Osteocyte (in vitro differentiated cells): ENCODE data around the gene GDPD1. TPM values are rescaled to one million over a fixed set of nuclear protein-coding genes. Genes with fewer than 3 reads are reported as not detected.
"Not testable (repeated sequence)": the region's sequence is repeated elsewhere in the genome, so short reads cannot be mapped to it uniquely, and the experiment has no call there.

Source experiments
- DNase-seq: peaks from one replicate; pipeline ENCODE4 v3.0.0; 2021; ENCODE audit warnings: mixed read lengths; ENCODE audit not compliant: unreplicated experiment; ENCODE audit errors: extremely low spot score
- H3K27ac Mint-ChIP-seq: one replicate; pipeline ENCODE4 v1.8.0; 2021; ENCODE audit warnings: mild to moderate bottlenecking, mixed read lengths; ENCODE audit not compliant: unreplicated experiment
- H3K27me3 Mint-ChIP-seq: one replicate; pipeline ENCODE4 v1.8.0; 2021; ENCODE audit warnings: mixed read lengths; ENCODE audit not compliant: unreplicated experiment
- H3K36me3 Mint-ChIP-seq: one replicate; pipeline ENCODE4 v1.8.0; 2021; ENCODE audit warnings: mixed read lengths; ENCODE audit not compliant: unreplicated experiment
- H3K4me1 Mint-ChIP-seq: one replicate; pipeline ENCODE4 v1.8.0; 2021; ENCODE audit warnings: mixed read lengths; ENCODE audit not compliant: unreplicated experiment
- H3K4me3 Mint-ChIP-seq: one replicate; pipeline ENCODE4 v1.8.0; 2021; ENCODE audit warnings: mild to moderate bottlenecking, moderate library complexity, mixed read lengths; ENCODE audit not compliant: unreplicated experiment
- H3K9me3 Mint-ChIP-seq: one replicate; pipeline ENCODE4 v1.8.0; 2021; ENCODE audit warnings: mixed read lengths; ENCODE audit not compliant: unreplicated experiment
- CTCF ChIP-seq: fragments of 200-600 bp; sonication (generic); IDR thresholded peaks from 2 replicates; pipeline ENCODE4 v1.5.0; 2021; ENCODE audit warnings: antibody characterized with exemption, mild to moderate bottlenecking, moderate library complexity
- total RNA-seq: library from RNA; stranded (reverse); gene quantifications from 2 replicates; pipeline ENCODE4 v1.2.1, GENCODE V29; 2021

GDPD1 gene
- total RNA-seq, 1 donor from 2014 or later: 3.0 TPM

- H3K36me3 Mint-ChIP-seq: no peaks in the 10 kb centered on the region
- DNase-seq: no peak
- H3K4me3 Mint-ChIP-seq: no peak overlapping the region
- peaks cover 3% of the 10 kb centered on the region for H3K4me1 Mint-ChIP-seq
- H3K27me3 Mint-ChIP-seq: peaks cover 1% of the 10 kb centered on the region
- no peak for TF ChIP-seq CTCF
- no peaks in the 10 kb centered on the region for H3K9me3 Mint-ChIP-seq
- H3K27ac Mint-ChIP-seq: no peak overlapping the region
Observed at GRCh38 chr17:59289981-59290301, 69.6 kb downstream of the GDPD1 start.

- H3K9me3 Mint-ChIP-seq, H3K27ac Mint-ChIP-seq, DNase-seq, H3K27me3 Mint-ChIP-seq, H3K4me1 Mint-ChIP-seq, H3K4me3 Mint-ChIP-seq, H3K36me3 Mint-ChIP-seq: not testable (repeated sequence)
Observed at GRCh38 chr17:59290302-59290998, 70.1 kb downstream of the GDPD1 start.

GRCh38 chr17:59292174-59292523 lies 71.8 kb downstream of the GDPD1 start:
- Mint-ChIP-seq H3K4me1 (peaks cover 3% of the 10 kb centered on the region), H3K27me3 (peaks cover 17% of the 10 kb centered on the region), H3K27ac (no peak overlapping the region), H3K36me3 (no peaks in the 10 kb centered on the region), H3K9me3 (no peaks in the 10 kb centered on the region), H3K4me3 (no peak overlapping the region)
- DNase-seq: no peak
- TF ChIP-seq CTCF: no peak

- Mint-ChIP-seq H3K36me3 (no peaks in the 10 kb centered on the region), H3K27ac (no peak overlapping the region), H3K27me3 (peaks cover 28% of the 10 kb centered on the region), H3K9me3 (no peaks in the 10 kb centered on the region), H3K4me1 (no peaks in the 10 kb centered on the region), H3K4me3 (no peak overlapping the region)
- no peak for DNase-seq
- TF ChIP-seq CTCF: no peak
Observed at GRCh38 chr17:59296190-59296589, 75.9 kb downstream of the GDPD1 start.

GRCh38 chr17:59298521-59298920 lies 78.2 kb downstream of the GDPD1 start:
- no peak for TF ChIP-seq CTCF
- no peaks in the 10 kb centered on the region for H3K4me1 Mint-ChIP-seq
- H3K36me3 Mint-ChIP-seq: no peaks in the 10 kb centered on the region
- no peak overlapping the region for H3K27ac Mint-ChIP-seq
- H3K27me3 Mint-ChIP-seq: peaks cover 34% of the 10 kb centered on the region
- no peaks in the 10 kb centered on the region for H3K9me3 Mint-ChIP-seq
- DNase-seq: no peak
- H3K4me3 Mint-ChIP-seq: no peak overlapping the region
